HL-60/S4 (cell line): Measurements from ENCODE around the gene KRTDAP.

ENCODE experiments used
- in situ Hi-C: fragments of 300-500 bp; cut with MboI; formaldehyde crosslinking; loops from 2 replicates; pipeline ENCODE4 v1.14.3; 2022; ENCODE audit warnings: low sequenced_read_pairs

Gene KRTDAP

DNA sequence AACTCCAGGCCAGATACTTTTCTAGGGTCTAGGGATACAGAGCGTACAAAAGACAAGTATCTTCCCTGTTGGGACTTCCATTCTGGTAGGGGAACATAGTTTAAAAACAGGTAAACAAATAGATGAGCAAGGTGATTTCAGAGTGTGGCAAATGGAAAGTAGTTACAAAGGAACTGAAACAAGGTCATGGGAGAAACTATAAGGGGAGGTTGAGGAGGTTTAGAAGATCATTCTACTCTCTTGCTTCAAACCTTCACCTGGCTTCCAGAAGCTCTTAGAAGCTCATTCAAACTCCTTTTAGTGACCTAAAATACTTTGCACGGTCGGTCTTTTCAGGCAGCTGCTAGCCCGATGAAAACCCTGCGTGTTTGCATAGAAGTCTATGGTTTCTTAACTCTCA is 33.1 kb downstream of the KRTDAP start:
- in situ Hi-C loops = no loop called here

DNA sequence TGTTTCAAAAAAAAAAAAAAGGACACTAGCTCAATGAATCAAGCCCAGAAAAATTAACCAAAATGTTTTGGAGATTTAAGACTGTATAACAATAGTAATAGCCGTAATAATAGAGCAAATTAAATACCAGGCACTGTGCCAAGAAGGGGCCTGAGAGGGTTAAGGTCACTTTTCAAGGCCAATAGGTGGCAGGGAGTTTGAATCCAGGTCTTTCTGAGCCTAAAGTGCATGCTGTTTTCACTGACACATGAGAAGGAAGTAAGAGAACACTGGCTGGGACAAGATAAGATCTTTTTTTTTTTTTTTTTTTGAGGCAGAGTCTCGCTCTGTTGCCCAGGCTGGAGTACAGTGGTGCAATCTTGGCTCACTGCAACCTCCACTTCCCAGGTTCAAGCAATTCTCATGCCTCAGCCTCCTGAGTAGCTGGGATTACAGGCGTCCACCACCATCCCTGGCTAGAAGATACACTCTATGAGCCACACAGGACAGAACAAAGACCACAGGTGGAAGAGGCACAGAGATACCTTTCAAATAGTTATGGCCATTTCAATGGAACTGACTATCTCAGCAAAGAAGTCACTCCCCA is 34.6 kb downstream of the KRTDAP start:
- in situ Hi-C loops = no loop called here

DNA sequence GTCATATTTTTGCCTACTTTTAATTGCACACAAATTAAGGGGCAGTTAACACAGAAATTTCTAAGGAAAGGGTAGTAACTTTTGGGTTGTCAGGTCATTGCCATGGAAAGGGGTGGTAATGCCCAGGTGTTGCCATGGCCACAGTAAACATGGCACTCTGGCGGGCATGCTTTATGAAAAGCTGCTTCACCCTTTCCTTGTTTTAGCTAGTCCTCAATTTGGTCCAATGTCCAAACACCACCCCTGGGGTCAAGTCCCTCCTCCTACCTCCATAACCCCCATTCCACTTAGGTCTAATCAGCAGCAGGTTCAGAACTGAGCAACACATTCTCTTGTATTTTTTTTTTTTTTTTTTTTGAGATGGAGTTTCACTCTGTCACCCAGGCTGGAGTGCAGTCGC is 35.6 kb downstream of the KRTDAP start:
- in situ Hi-C loops = no loop called here

DNA sequence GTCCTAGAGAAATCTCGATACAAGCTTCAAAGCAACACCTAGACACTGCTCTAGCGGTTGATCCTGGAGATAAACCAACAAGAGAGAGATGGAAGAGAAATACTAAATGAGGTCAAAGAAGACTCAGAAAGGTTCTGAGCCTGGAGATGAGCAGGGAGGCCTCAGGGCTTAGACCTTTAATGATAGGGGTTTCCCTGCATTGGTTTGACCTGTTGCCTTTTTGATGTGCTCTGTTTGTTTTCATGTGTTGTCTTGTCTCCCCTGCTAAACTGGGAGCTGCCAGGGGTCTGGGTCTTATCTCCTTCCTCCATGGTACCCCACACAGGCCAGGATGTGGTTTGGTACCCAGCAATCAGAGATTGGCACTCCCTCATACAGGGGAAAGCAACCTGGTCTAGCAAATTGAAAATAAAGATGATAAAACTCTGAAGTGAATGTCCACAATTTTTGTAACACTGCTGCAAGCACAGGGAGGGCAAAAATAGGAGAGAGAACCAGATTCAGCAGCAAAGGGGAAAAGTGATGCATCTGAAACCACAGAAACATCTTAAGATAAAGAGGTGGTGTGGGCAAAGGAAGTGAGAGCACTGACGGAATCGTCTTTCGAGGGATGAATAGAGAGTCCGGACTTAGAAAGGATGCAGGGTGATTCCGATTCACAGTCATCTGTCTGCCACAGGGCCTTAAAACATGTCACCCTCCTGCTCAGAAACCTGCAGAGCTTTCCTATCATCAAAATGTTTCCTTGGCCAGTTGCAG is 38.7 kb downstream of the KRTDAP start:
- in situ Hi-C loops = no loop called here

DNA sequence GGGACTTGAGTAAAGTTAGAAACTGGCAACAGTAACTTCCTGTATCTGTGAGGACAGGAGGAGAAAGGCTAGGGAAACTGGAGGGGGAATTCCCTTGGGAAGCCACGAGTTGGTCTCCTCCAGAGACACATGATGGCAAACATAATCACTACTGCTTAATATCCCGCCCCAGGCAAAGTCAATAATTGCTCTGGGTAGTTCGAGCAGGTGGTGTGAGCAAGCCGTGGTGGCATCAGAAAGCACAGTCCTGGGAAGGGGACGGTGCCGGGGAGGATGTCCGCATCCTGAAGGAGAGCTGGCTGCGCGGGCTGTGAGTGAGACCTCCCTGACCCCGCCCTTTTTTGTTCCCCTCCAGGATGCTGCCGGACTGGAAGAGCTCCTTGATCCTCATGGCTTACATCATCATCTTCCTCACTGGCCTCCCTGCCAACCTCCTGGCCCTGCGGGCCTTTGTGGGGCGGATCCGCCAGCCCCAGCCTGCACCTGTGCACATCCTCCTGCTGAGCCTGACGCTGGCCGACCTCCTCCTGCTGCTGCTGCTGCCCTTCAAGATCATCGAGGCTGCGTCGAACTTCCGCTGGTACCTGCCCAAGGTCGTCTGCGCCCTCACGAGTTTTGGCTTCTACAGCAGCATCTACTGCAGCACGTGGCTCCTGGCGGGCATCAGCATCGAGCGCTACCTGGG is 40.8 kb downstream of the KRTDAP start:
- in situ Hi-C loops = no loop called here

DNA sequence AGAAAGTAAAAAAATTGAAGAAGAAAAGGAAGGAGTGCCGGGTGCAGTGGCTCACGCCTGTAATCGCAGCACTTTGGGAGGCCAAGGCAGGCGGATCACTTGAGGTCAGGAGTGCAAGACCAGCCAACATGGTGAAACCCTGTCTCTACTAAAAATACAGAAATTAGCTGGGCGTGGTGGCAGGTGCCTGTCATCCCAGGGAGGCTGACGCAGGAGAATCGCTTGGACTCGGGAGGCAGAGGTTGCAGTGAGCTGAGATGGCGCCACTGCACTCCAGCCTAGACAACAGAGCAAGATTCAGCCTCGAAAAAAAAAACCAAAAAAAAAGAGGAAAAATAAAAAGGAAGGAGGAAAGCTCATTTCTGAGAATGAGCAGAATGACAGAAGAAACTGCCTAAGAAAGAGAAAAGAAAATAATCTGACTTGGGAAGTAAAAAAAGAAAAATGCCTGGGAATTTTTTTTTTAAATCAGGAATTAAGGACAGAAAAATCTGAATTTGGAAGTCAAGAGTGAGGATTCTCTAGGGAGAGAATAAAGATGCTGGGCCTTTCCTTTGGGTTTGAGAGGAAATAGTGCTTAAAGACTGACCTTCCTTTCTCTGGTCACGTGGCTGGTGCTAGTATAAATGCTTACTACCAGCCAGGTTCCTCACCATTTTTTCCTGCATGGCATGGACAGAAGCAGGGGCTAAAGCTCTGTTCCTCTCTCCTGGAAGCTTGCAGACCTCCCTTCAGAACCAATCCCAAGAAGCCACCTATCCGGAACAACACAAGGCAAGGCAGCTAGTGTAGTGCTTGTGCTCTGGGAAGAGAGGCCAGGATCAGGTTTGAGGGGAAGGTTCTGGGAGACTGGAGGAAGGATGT is 42.4 kb downstream of the KRTDAP start, which contains the start of gene FFAR2:
TSS of gene FFAR2 (plus strand) at position 652 of the 864 bp plus-strand sequence. CDS start 1,458 bp downstream, outside the sequence.
- in situ Hi-C loops = no loop called here

DNA sequence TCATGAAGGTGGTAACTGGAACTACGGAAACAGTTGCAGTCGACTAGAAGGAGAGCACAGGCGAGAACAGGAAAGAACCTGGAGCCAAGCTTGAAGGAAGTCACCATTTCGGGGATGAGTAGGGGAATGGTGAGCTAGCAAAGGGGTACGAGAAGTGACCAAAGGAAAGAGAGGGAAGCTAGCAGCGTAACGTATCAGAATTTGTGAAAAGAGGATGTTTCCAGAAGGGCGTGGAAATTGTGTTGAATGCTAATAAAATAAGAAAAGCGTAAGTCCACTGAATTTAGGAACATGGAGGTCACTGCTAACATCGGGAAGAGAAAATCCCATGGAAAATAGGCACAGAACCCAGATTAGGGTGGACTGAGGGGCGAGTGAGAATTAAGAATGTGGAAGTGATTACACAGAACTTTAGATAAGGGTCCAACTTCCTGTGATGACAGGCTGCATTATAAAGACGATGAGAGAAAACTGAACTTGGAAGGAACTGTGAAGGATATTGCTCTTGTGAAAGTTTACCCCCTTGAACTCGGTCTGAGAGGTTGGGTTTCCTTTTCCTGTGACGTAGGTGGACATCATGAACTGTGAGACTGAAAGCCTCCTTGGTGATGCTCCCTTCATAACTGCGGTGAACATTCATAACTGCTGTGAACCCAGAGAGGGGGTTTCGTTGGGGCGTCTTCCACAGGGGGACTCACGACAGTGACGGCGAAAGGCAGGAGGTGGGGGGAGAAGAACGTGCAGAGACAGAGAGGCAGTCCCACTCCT is 44.3 kb downstream of the KRTDAP start:
- in situ Hi-C loops = no loop called here

DNA sequence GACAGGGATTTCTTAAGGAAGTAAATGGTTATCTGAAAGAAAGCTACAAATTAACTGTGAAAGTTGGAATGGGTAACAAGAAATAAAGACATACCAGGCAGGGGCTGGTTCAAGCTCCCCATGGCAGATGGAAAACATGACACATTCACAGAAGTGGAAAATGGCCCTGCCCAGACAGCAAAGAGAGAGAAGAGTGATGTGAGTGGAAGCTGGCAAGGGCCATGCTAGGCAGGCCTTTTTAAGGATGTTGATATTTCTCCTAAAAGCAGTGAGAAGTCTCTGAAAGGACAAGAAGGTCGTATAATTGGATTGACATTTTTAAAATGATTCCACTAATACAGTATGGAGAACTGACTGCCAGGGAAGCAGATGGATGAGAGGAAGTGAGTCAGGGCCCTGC is 45.5 kb downstream of the KRTDAP start:
- in situ Hi-C loops = no loop called here

DNA sequence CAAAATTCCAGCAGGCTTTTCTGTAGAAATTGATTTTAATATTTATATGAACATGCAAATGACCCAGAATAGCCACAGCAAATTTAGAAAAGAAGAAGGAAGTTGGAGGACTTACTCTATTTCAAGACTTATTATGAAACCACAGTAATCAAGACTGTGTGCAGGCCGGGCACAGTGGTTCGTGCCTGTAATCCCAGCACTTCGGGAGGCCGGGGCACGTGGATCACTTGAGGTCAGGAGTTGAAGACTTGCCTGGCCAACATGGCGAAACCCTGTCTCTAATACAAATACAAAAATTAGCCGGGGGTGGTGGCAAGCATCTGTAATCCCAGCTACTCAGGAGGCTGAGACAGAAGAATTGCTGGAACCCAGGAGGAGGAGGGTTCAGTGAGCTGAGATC is 48.2 kb downstream of the KRTDAP start:
- in situ Hi-C loops = no loop called here

DNA sequence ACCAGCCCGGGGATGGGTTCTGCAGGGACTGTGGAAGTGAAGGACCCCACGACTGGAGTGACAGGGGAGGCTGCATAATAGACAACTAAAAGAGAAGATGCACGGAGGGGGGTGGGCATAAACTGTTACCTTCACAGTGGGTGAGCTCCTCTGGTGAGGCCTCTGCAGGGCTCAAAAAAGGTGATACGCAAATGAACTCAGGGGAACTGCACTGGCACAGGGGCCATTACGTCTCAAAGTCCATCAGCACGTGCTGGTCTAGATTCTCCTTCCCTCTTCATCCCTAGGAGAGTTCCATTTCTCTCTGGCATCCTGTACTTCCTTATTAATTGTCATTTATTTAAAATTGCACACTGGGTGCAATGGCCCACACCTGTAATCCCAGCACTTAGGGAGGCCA is 50.3 kb downstream of the KRTDAP start:
- in situ Hi-C loops = no loop called here

DNA sequence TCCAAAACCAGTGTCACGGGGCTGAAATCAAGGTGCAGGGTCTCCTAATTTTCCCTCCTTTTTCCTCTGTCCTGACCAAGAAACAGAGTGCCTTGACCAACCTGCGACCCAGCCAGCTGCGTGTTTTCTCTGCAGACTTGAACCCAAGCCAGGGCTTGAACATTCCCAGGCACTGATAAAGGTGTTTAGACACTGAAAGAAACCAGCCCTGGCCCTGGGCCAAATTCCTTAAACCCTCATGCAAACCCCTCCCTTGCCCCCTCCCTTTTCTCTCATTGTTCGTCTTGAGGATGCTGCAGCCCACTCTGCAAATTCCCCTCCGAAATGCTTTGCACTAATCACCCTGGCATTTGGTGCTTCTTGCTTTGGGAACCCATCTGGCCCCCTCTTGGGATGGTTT is 51.7 kb downstream of the KRTDAP start:
- in situ Hi-C loops = no loop called here

DNA sequence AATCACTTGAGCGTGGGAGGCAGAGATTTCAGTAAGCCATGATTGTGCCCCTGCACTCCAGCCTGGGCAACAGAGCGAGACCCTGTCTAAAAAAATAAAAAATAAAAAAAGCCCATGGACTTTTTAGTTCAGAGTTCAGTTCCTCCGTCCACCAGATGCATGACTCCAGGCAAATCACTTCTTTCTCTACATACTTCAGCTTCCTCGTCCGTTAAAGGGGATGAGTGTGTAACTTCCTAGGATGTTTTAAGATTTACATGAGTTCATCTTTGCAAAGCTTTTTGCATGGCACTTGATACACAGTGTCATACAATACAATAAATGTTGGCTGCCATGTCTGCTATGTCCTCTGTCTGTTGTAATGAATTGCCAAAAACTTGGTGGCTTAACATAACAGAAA is 52.2 kb downstream of the KRTDAP start:
- in situ Hi-C loops = no loop called here

DNA sequence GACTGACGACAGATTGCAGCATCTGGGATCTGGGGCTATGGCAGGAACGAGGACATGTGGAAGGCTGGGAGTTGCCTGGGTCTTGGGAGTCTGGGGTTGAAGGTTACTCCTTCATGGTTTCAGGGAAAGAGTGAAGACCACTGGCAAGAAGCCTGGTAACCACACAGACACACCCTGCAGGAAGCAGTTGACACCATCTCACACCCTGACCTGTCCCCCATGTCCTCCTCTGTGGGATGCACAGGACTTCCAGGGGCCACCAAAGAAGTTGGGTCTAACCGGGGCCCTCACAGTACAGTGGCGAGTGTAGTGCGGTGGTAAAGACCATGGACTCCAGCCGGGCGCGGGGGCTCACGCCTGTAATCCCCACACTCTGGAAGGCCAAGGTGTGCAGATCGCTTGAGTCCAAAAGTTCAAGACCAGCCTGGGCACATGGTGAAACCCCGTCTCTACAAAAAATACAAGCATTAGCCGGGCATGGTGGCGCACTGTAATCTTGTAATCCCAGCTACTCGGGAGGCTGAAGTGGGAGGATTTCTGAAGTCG is 52.8 kb downstream of the KRTDAP start:
- in situ Hi-C loops = no loop called here
